ENCODE measurements around the gene VWA8. TPM values are rescaled to one million over a fixed set of nuclear protein-coding genes. Genes with fewer than 3 reads are reported as not detected.

The VWA8 gene
- total and polyA plus RNA-seq, 10 donors, result 2.7 to 33.6 (median 18.3) TPM

- Histone ChIP-seq H3K9me3 (peaks cover 0 to 27% (median 23%) of the 10 kb centered on the region in 8 donors), H3K4me3 (no peak overlapping the region), H3K27me3 (replicated peaks in 1 of 7) (no peaks in the 10 kb centered on the region), H3K36me3 (peaks cover 0 to 50% (median 8%) of the 10 kb centered on the region in 6 donors), H3K4me1 (peaks cover 0 to 8% (median 0%) of the 10 kb centered on the region in 6 donors), H3K27ac (no peak overlapping the region)
- WGBS, 5 donors, result 88 to 94% (median 92%) methylated on average over 3 of the region's 3 CpGs
- DNase-seq, result peak; percentile 8
- intact Hi-C loops (cut with DNase I; ENCODE audit: low total_unique reads), result no loop called here
- TF ChIP-seq, protein P1, sequence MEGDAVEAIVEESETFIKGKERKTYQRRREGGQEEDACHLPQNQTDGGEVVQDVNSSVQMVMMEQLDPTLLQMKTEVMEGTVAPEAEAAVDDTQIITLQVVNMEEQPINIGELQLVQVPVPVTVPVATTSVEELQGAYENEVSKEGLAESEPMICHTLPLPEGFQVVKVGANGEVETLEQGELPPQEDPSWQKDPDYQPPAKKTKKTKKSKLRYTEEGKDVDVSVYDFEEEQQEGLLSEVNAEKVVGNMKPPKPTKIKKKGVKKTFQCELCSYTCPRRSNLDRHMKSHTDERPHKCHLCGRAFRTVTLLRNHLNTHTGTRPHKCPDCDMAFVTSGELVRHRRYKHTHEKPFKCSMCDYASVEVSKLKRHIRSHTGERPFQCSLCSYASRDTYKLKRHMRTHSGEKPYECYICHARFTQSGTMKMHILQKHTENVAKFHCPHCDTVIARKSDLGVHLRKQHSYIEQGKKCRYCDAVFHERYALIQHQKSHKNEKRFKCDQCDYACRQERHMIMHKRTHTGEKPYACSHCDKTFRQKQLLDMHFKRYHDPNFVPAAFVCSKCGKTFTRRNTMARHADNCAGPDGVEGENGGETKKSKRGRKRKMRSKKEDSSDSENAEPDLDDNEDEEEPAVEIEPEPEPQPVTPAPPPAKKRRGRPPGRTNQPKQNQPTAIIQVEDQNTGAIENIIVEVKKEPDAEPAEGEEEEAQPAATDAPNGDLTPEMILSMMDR (IDR thresholded peaks at IDR 0.05 in 8 of 11, conservative IDR thresholded peaks at IDR 0.05 in 3 of 11), result no peak
- TF ChIP-seq POLR2A (IDR thresholded peaks at IDR 0.05) (no peak), POLR2AphosphoS5 (IDR thresholded peaks at IDR 0.05) (no peak)
Observed at GRCh38 chr13:41944229-41944628, 16.7 kb downstream of the VWA8 start.

DNA sequence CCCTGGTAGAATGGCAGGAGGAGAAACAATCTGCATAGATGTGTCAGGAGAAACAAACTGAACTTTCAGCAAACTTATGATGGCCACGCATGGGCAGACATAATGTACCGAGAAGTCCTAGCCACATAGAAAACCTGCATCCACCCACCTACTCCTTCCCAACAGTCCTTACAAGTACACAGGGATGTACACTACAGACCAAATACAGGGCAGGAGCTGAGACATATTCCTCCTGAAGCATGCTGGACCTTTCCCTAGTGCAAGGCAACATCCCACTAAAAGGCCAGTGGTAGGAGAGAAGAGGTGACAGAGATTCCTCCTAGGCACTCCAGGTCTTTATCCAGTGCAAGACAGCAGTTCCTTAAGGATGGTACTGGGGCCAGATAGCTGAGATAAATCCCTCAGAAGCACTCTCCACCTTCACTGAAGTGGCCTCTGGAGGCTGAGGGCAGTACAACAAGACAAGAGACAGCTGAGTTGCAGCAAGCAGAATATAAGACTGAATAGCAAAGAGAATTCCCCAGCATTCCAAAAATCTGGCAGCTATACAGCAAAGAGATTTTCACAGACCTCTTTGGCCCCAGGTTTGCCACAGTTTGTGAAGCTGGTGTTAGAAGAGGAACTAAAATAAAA lies 18.3 kb downstream of the VWA8 start:
- no peak overlapping the region for H3K27ac ChIP-seq
- H3K4me3 ChIP-seq, result no peak overlapping the region
- 90 to 100% (median 99%) methylated on average over 2 of the region's 2 CpGs for WGBS, 5 donors
- peaks cover 0 to 41% (median 3%) of the 10 kb centered on the region in 6 donors for H3K36me3 ChIP-seq
- TF ChIP-seq POLR2AphosphoS5 (IDR thresholded peaks at IDR 0.05) (no peak), POLR2A (IDR thresholded peaks at IDR 0.05) (no peak)
- TF ChIP-seq, protein P1 (IDR thresholded peaks at IDR 0.05 in 8 of 11, conservative IDR thresholded peaks at IDR 0.05 in 3 of 11), result no peak
- peaks cover 0 to 27% (median 23%) of the 10 kb centered on the region in 8 donors for H3K9me3 ChIP-seq
- intact Hi-C loops (cut with DNase I; ENCODE audit: low total_unique reads), result no loop called here
- H3K4me1 ChIP-seq, result peaks cover 0 to 8% (median 0%) of the 10 kb centered on the region in 6 donors
- no peak for DNase-seq
- no peaks in the 10 kb centered on the region for H3K27me3 ChIP-seq (replicated peaks in 1 of 7)

- TF ChIP-seq, protein P1 (IDR thresholded peaks at IDR 0.05 in 8 of 11, conservative IDR thresholded peaks at IDR 0.05 in 3 of 11), result no peak
- no peak for TF ChIP-seq POLR2AphosphoS5 (IDR thresholded peaks at IDR 0.05)
- no peak for TF ChIP-seq POLR2A (IDR thresholded peaks at IDR 0.05)
- Histone ChIP-seq H3K4me1 (peaks cover 0 to 8% (median 0%) of the 10 kb centered on the region in 6 donors), H3K9me3 (peaks cover 0 to 17% (median 15%) of the 10 kb centered on the region in 8 donors), H3K36me3 (peaks cover 0 to 35% (median 5%) of the 10 kb centered on the region in 6 donors), H3K27ac (no peak overlapping the region), H3K4me3 (no peak overlapping the region), H3K27me3 (replicated peaks in 1 of 7) (no peaks in the 10 kb centered on the region)
- 93 to 95% (median 95%) methylated on average over 5 of the region's 5 CpGs for WGBS, 5 donors
- intact Hi-C loops (cut with DNase I; ENCODE audit: low total_unique reads), result no loop called here
- DNase-seq, result no peak
Observed at GRCh38 chr13:41941174-41941573, 19.7 kb downstream of the VWA8 start.

GRCh38 chr13:41939398-41939797 lies 21.5 kb downstream of the VWA8 start:
- DNase-seq, result no peak
- Histone ChIP-seq H3K4me1 (peaks cover 0 to 8% (median 0%) of the 10 kb centered on the region in 6 donors), H3K36me3 (peaks cover 0 to 22% (median 2%) of the 10 kb centered on the region in 6 donors), H3K27ac (no peak overlapping the region), H3K9me3 (peaks cover 0 to 3% (median 0%) of the 10 kb centered on the region in 8 donors), H3K4me3 (no peak overlapping the region), H3K27me3 (replicated peaks in 1 of 7) (no peaks in the 10 kb centered on the region)
- intact Hi-C loops (cut with DNase I; ENCODE audit: low total_unique reads), result no loop called here
- TF ChIP-seq POLR2AphosphoS5 (IDR thresholded peaks at IDR 0.05) (no peak), POLR2A (IDR thresholded peaks at IDR 0.05) (no peak)
- TF ChIP-seq, protein P1 (IDR thresholded peaks at IDR 0.05 in 8 of 11, conservative IDR thresholded peaks at IDR 0.05 in 3 of 11), result no peak
